Tibial nerve (tissue), 4 donors: ENCODE data around the gene IQGAP2.

ENCODE experiments used
- EP300 ChIP-seq, 2 donors: sonication (generic); formaldehyde crosslinking; IDR thresholded peaks; one replicate each; pipeline ENCODE4 v1.6.1; 2017; ENCODE audit warnings: antibody characterized with exemption in 2 of 2, mild to moderate bottlenecking in 1 of 2
- POLR2A ChIP-seq, 2 donors: fragments of 450-650 bp; IDR thresholded peaks; one replicate each; pipeline ENCODE4 v1.6.1; 2017; ENCODE audit warnings: antibody characterized with exemption in 2 of 2, mild to moderate bottlenecking in 2 of 2, moderate library complexity in 2 of 2
- TF ChIP-seq, protein P1 (sequence below), 5 experiments: fragments of 200-600 bp in 3 of 5; fragments of 450-650 bp in 2 of 5; sonication (generic) in 3 of 5; IDR thresholded peaks; one replicate each; pipeline ENCODE4 v1.5.1; 2016 to 2019; ENCODE audit warnings: antibody characterized with exemption in 5 of 5, mild to moderate bottlenecking in 3 of 5, moderate library complexity in 2 of 5

DNA sequence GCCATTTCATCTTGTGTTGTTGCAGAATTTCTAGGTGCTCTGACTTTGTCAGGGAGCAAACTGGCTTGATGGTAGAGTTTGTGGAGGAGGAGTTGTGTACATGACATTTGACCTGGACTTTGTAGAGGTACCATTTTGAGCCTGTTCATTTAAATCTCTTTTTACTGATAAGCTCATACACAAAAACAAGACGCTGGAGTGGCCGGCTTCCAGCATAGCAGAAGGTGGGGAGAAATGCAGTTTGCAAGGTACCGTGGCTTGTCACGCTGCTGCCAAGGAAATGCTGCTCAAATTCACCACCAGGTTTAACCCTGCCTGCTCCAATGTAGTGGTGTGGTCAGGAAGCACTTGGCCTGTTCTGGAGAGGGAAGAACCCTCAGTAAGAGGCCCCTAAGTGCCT lies 18.9 kb upstream of the IQGAP2 start:
- TF ChIP-seq, protein P1, sequence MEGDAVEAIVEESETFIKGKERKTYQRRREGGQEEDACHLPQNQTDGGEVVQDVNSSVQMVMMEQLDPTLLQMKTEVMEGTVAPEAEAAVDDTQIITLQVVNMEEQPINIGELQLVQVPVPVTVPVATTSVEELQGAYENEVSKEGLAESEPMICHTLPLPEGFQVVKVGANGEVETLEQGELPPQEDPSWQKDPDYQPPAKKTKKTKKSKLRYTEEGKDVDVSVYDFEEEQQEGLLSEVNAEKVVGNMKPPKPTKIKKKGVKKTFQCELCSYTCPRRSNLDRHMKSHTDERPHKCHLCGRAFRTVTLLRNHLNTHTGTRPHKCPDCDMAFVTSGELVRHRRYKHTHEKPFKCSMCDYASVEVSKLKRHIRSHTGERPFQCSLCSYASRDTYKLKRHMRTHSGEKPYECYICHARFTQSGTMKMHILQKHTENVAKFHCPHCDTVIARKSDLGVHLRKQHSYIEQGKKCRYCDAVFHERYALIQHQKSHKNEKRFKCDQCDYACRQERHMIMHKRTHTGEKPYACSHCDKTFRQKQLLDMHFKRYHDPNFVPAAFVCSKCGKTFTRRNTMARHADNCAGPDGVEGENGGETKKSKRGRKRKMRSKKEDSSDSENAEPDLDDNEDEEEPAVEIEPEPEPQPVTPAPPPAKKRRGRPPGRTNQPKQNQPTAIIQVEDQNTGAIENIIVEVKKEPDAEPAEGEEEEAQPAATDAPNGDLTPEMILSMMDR (IDR thresholded peaks at IDR 0.05) = no peak
- no peak for TF ChIP-seq POLR2A (IDR thresholded peaks at IDR 0.05)
- TF ChIP-seq EP300 (IDR thresholded peaks at IDR 0.05) = no peak
